Hepatocyte (in vitro differentiated cells): ENCODE data around the gene SYNJ2. TPM values are rescaled to one million over a fixed set of nuclear protein-coding genes. Genes with fewer than 3 reads are reported as not detected.

Experiments used
- DNase-seq: peaks from one replicate; pipeline ENCODE4 v3.0.0-alpha.2; 2016; ENCODE audit warnings: low spot score
- H2AFZ ChIP-seq: fragments of 200-600 bp; sonication (generic); 2 replicates; pipeline ENCODE4 v1.6.0; 2016; ENCODE audit warnings: antibody characterized with exemption, mild to moderate bottlenecking
- H3K27ac ChIP-seq: fragments of 200-600 bp; sonication (generic); 2 replicates; pipeline ENCODE4 v1.5.1; 2016; ENCODE audit warnings: mild to moderate bottlenecking
- H3K27me3 ChIP-seq: fragments of 200-600 bp; sonication (generic); 2 replicates; pipeline ENCODE4 v1.6.1; 2016
- H3K36me3 ChIP-seq: fragments of 200-600 bp; sonication (generic); replicated peaks from 2 replicates; pipeline ENCODE4 v1.5.1; 2016; ENCODE audit warnings: low read depth; ENCODE audit not compliant: insufficient read depth
- H3K4me1 ChIP-seq: fragments of 200-600 bp; sonication (generic); 2 replicates; pipeline ENCODE4 v1.5.1; 2016; ENCODE audit warnings: mild to moderate bottlenecking, moderate library complexity; ENCODE audit not compliant: insufficient read depth
- H3K4me2 ChIP-seq: fragments of 200-600 bp; sonication (generic); 2 replicates; pipeline ENCODE4 v1.6.0; 2016
- H3K4me3 ChIP-seq: fragments of 200-600 bp; sonication (generic); 2 replicates; pipeline ENCODE4 v1.5.1; 2016; ENCODE audit warnings: mild to moderate bottlenecking
- H3K79me2 ChIP-seq: fragments of 200-600 bp; sonication (generic); 2 replicates; pipeline ENCODE4 v1.6.0; 2017; ENCODE audit warnings: mild to moderate bottlenecking
- H3K9me2 ChIP-seq: fragments of 200-600 bp; sonication (generic); replicated peaks from 2 replicates; pipeline ENCODE4 v1.6.0; 2017; ENCODE audit warnings: mild to moderate bottlenecking; ENCODE audit not compliant: insufficient read depth
- H3K9me3 ChIP-seq: fragments of 200-600 bp; sonication (generic); 2 replicates; pipeline ENCODE4 v1.5.1; 2016; ENCODE audit warnings: low read depth, mild to moderate bottlenecking
- H4K20me1 ChIP-seq: fragments of 200-600 bp; sonication (generic); 2 replicates; pipeline ENCODE4 v1.6.0; 2016; ENCODE audit warnings: mild to moderate bottlenecking; ENCODE audit not compliant: insufficient read depth, poor library complexity, severe bottlenecking
- EZH2 ChIP-seq: fragments of 200-600 bp; sonication (generic); IDR thresholded peaks from 2 replicates; pipeline ENCODE4 v1.6.1; 2016; ENCODE audit warnings: antibody characterized with exemption, mild to moderate bottlenecking, borderline replicate concordance
- EZH2phosphoT487 ChIP-seq: fragments of 200-600 bp; sonication (generic); IDR thresholded peaks from one replicate; pipeline ENCODE4 v1.6.1; 2018; ENCODE audit warnings: antibody characterized with exemption, mild to moderate bottlenecking, low read depth, moderate library complexity; ENCODE audit not compliant: unreplicated experiment, severe bottlenecking
- WGBS: methylation state at CpG from one replicate; pipeline ENCODE4 v1.1.6; 2016; ENCODE audit warnings: low lambda C conversion rate; ENCODE audit errors: missing lambda C conversion rate; 5-methylcytosine and 5-hydroxymethylcytosine counted together
- polyA plus RNA-seq: library from polyadenylated mRNA; unstranded; fragments of >200 nt; fragmentation: Nextera tagmentation; extraction: Ambion mirVana; gene quantifications from 2 replicates; pipeline ENCODE4 v1.2.1, GENCODE V29; 2016
- total RNA-seq: library from RNA; depleted of rRNA; stranded (reverse); fragments of >200 nt; gene quantifications from 2 replicates; pipeline ENCODE4 v1.2.3, GENCODE V29; 2014
- TF ChIP-seq, protein P1 (sequence below): fragments of 200-600 bp; sonication (generic); IDR thresholded peaks from 2 replicates; pipeline ENCODE4 v1.5.1; 2016; ENCODE audit warnings: antibody characterized with exemption, mild to moderate bottlenecking; ENCODE audit not compliant: poor library complexity

Gene SYNJ2
- total and polyA plus RNA-seq, 2 experiments from 2014 or later: 15.4 to 21.4 TPM

- TF ChIP-seq, protein P1, sequence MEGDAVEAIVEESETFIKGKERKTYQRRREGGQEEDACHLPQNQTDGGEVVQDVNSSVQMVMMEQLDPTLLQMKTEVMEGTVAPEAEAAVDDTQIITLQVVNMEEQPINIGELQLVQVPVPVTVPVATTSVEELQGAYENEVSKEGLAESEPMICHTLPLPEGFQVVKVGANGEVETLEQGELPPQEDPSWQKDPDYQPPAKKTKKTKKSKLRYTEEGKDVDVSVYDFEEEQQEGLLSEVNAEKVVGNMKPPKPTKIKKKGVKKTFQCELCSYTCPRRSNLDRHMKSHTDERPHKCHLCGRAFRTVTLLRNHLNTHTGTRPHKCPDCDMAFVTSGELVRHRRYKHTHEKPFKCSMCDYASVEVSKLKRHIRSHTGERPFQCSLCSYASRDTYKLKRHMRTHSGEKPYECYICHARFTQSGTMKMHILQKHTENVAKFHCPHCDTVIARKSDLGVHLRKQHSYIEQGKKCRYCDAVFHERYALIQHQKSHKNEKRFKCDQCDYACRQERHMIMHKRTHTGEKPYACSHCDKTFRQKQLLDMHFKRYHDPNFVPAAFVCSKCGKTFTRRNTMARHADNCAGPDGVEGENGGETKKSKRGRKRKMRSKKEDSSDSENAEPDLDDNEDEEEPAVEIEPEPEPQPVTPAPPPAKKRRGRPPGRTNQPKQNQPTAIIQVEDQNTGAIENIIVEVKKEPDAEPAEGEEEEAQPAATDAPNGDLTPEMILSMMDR: no peak
- TF ChIP-seq EZH2phosphoT487 (no peak), EZH2 (no peak)
- WGBS: 94% methylated on average over 5 of the region's 5 CpGs
- H2AFZ ChIP-seq: no peak overlapping the region
- H3K27ac ChIP-seq: no peak overlapping the region
- H3K36me3 ChIP-seq: no peaks in the 10 kb centered on the region
- no peak overlapping the region for H3K4me2 ChIP-seq
- H3K27me3 ChIP-seq: no peaks in the 10 kb centered on the region
- no peaks in the 10 kb centered on the region for H3K79me2 ChIP-seq
- no peak overlapping the region for H3K4me3 ChIP-seq
- no peak for DNase-seq
- no peaks in the 10 kb centered on the region for H4K20me1 ChIP-seq
- no peaks in the 10 kb centered on the region for H3K9me3 ChIP-seq
- peaks cover under 1% of the 10 kb centered on the region for H3K4me1 ChIP-seq
- H3K9me2 ChIP-seq: no peaks in the 10 kb centered on the region
Measured at GRCh38 chr6:157961153-157961831, 20.4 kb upstream of the SYNJ2 start.

DNA sequence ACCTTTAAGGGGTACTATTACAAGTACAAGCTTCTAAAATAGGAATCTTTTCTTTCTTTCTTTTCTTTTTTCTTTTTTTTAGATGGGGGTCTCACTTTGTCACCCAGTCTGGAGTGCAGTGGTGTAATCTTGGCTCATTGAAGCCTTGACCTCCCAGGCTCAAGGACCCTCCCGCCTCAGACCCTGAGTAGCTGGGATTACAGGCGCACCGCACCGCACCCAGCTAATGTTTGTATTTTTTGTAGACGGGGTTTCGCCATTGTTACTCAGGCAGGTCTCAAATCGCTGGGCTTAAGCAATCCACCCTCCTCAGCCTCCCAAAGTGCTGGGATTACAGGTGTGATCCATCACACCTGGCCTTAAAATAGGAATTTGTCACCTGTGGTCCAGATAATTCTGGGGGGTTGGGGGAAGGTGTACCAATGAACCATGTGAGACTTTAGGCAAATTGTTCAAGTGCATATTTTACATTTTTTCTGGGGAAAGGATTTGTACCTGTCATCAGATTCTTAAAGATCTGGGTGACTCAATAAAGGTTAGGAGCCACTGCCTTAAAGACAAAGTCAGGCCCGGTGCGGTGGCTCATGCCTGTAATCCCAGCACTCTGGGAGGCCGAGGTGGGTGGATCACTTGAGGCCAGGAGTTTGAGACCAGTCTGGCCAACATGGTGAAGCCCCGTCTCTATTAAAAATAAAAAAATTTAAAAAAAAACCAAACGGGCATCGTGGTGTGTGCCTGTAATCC lies 19.7 kb upstream of the SYNJ2 start:
- H3K4me2 ChIP-seq: no peak overlapping the region
- no peak overlapping the region for H2AFZ ChIP-seq
- H3K4me3 ChIP-seq: no peak overlapping the region

GRCh38 chr6:157962601-157963302 lies 18.9 kb upstream of the SYNJ2 start:
- TF ChIP-seq EZH2phosphoT487 (no peak), EZH2 (no peak)
- TF ChIP-seq, protein P1: no peak
- Histone ChIP-seq H3K4me3 (no peak overlapping the region), H4K20me1 (no peaks in the 10 kb centered on the region), H3K9me3 (no peaks in the 10 kb centered on the region), H3K9me2 (no peaks in the 10 kb centered on the region), H3K79me2 (no peaks in the 10 kb centered on the region), H3K27ac (no peak overlapping the region), H3K36me3 (no peaks in the 10 kb centered on the region), H3K4me1 (peaks cover 14% of the 10 kb centered on the region), H3K4me2 (no peak overlapping the region), H3K27me3 (no peaks in the 10 kb centered on the region), H2AFZ (no peak overlapping the region)
- 96% methylated on average over 12 of the region's 12 CpGs for WGBS
- no peak for DNase-seq

More for the DNA sequence above, 19.7 kb upstream of the SYNJ2 start:
- WGBS: 93% methylated on average over 13 of the region's 13 CpGs
- H3K9me2 ChIP-seq: no peaks in the 10 kb centered on the region
- no peaks in the 10 kb centered on the region for H3K9me3 ChIP-seq
- no peaks in the 10 kb centered on the region for H3K79me2 ChIP-seq
- H4K20me1 ChIP-seq: no peaks in the 10 kb centered on the region
- peaks cover 8% of the 10 kb centered on the region for H3K4me1 ChIP-seq
- TF ChIP-seq EZH2phosphoT487 (no peak), EZH2 (no peak)
- TF ChIP-seq, protein P1: no peak
- H3K36me3 ChIP-seq: no peaks in the 10 kb centered on the region
- no peak for DNase-seq
- H3K27me3 ChIP-seq: no peaks in the 10 kb centered on the region
- no peak overlapping the region for H3K27ac ChIP-seq
